GM12878 (cell line): ENCODE measurements around the gene KIF5C. TPM values are rescaled to one million over a fixed set of nuclear protein-coding genes. Genes with fewer than 3 reads are reported as not detected.

Source experiments
- ATAC-seq: fragments of 200-7000 bp; cut with Tn5 transposase; 3 replicates; pipeline ENCODE4 v1.9.1; 2020; ENCODE audit warnings: mild to moderate bottlenecking, moderate library complexity
- BruUV-seq: library from RNA; stranded (reverse); fragments of 400-500 nt; replicated peaks from 2 replicates; lab custom pipeline; 2021; lab: Mats Ljungman, UMichigan
- CTCF ChIA-PET: fragments of 300-600 bp; sonication (Branson Sonifier 250); formaldehyde crosslinking; extraction: SDS; loops from one replicate; lab custom pipeline; 2021; ENCODE audit warnings: inconsistent platforms; lab: Yijun Ruan, JAX
- POLR2A ChIA-PET: fragments of 350-600 bp; formaldehyde crosslinking; extraction: SDS; loops from one replicate; lab custom pipeline; 2021; ENCODE audit warnings: inconsistent platforms; lab: Charles Lee
- RAD21 ChIA-PET: fragments of 300-600 bp; sonication (Branson Sonifier 250); formaldehyde crosslinking; loops from one replicate; lab custom pipeline; 2023; ENCODE audit warnings: antibody characterized with exemption; ENCODE audit not compliant: unreplicated experiment; lab: Charles Lee
- SMC1A ChIA-PET: fragments of 300-600 bp; sonication (Branson Sonifier 250); formaldehyde crosslinking; loops from one replicate; lab custom pipeline; 2023; ENCODE audit not compliant: unreplicated experiment, uncharacterized antibody; lab: Charles Lee
- DNase-seq: peaks from one replicate; pipeline ENCODE4 v3.0.0-alpha.2; 2011; ENCODE audit warnings: low read depth, low spot score
- FAIRE-seq: peaks from 3 replicates; lab custom pipeline; 2011; peaks lifted over from hg19 to GRCh38; lab: Jason Lieb, UNC
- H2AFZ ChIP-seq: 2 replicates; pipeline ENCODE4 v1.6.0; 2011; ENCODE audit warnings: low read depth, low read length, control low read depth; ENCODE audit not compliant: control insufficient read depth
- H3K27ac ChIP-seq: 2 replicates; pipeline ENCODE4 v1.5.1; 2011; ENCODE audit warnings: control low read depth; ENCODE audit not compliant: control insufficient read depth, insufficient read depth
- H3K27me3 ChIP-seq, 2 experiments: replicated peaks in 1 of 2; 2 replicates each; pipeline versions ENCODE4 v1.6.0 to v1.6.1; 2011; ENCODE audit warnings: low read length in 1 of 2; ENCODE audit not compliant: control insufficient read depth in 2 of 2, insufficient read depth in 2 of 2
- H3K36me3 ChIP-seq, 2 experiments: 2 replicates each; pipeline ENCODE4 v1.5.1; 2011; ENCODE audit warnings: low read length in 1 of 2; ENCODE audit not compliant: control insufficient read depth in 2 of 2, insufficient read depth in 2 of 2
- H3K4me1 ChIP-seq: 2 replicates; pipeline ENCODE4 v1.6.1; 2011; ENCODE audit warnings: mild to moderate bottlenecking, low read length, moderate library complexity, mixed read lengths; ENCODE audit not compliant: control insufficient read depth, insufficient read depth
- H3K4me2 ChIP-seq: 2 replicates; pipeline ENCODE4 v1.6.0; 2011; ENCODE audit warnings: control low read depth; ENCODE audit not compliant: control insufficient read depth, insufficient read depth
- H3K4me3 ChIP-seq: fragments of 200-600 bp; sonication (generic); 2 replicates; pipeline ENCODE4 v1.5.1; 2016
- H3K79me2 ChIP-seq: 2 replicates; pipeline ENCODE4 v1.6.0; 2011; ENCODE audit warnings: low read length; ENCODE audit not compliant: control insufficient read depth, insufficient read depth
- H3K9ac ChIP-seq: 2 replicates; pipeline ENCODE4 v1.8.0; 2011; ENCODE audit warnings: low read length, control low read depth, mixed read lengths; ENCODE audit not compliant: control insufficient read depth, insufficient read depth
- H3K9me3 ChIP-seq: replicated peaks from 3 replicates; pipeline ENCODE4 v1.5.1; 2011; ENCODE audit warnings: mild to moderate bottlenecking, low read length; ENCODE audit not compliant: control insufficient read depth, insufficient read depth
- H4K20me1 ChIP-seq: 2 replicates; pipeline ENCODE4 v1.6.0; 2011; ENCODE audit not compliant: control insufficient read depth, insufficient read depth
- BCL11A ChIP-seq: IDR thresholded peaks from 2 replicates; pipeline ENCODE4 v1.6.1; 2011; ENCODE audit warnings: low read depth, low read length
- CBFB ChIP-seq: IDR thresholded peaks from 2 replicates; pipeline ENCODE4 v1.6.1; 2016; ENCODE audit warnings: antibody characterized with exemption, low read depth
- CHD1 ChIP-seq: IDR thresholded peaks from 2 replicates; pipeline ENCODE4 v1.6.1; 2012; ENCODE audit warnings: low read depth, low read length, improper control_type of control experiment
- CREB1 ChIP-seq: IDR thresholded peaks from 2 replicates; pipeline ENCODE4 v1.6.1; 2012; ENCODE audit warnings: low read depth, mild to moderate bottlenecking, inconsistent platforms
- EED ChIP-seq: sonication (generic); IDR thresholded peaks from 2 replicates; pipeline ENCODE4 v1.6.1; 2016; ENCODE audit warnings: antibody characterized with exemption, low read depth
- ELK1 ChIP-seq: IDR thresholded peaks from 2 replicates; pipeline ENCODE4 v1.6.1; 2012; ENCODE audit warnings: low read depth, low read length, improper control_type of control experiment
- ESRRA ChIP-seq: IDR thresholded peaks from 2 replicates; pipeline ENCODE4 v1.6.1; 2012; ENCODE audit warnings: mild to moderate bottlenecking, low read length, improper control_type of control experiment
- ETV6 ChIP-seq, 2 experiments: fragments of 450-650 bp in 1 of 2; IDR thresholded peaks in 1 of 2; conservative IDR thresholded peaks in 1 of 2; 2 replicates each; pipeline ENCODE4 v1.6.1; 2014; ENCODE audit warnings: antibody characterized with exemption in 1 of 2, borderline replicate concordance in 1 of 2, low read depth in 1 of 2, mild to moderate bottlenecking in 1 of 2, moderate library complexity in 1 of 2
- KAT2A ChIP-seq: conservative IDR thresholded peaks from 2 replicates; pipeline ENCODE4 v1.6.1; 2011; ENCODE audit warnings: low read depth, low read length; ENCODE audit not compliant: control insufficient read depth
- NR2C2 ChIP-seq: IDR thresholded peaks from 2 replicates; pipeline ENCODE4 v1.6.1; 2011; ENCODE audit warnings: borderline replicate concordance, low read depth; ENCODE audit not compliant: control insufficient read depth, insufficient read length
- NR2F1 ChIP-seq: fragments of 450-650 bp; conservative IDR thresholded peaks from 2 replicates; pipeline ENCODE4 v1.6.1; 2017; ENCODE audit warnings: mild to moderate bottlenecking
- POLR2A ChIP-seq: IDR thresholded peaks from 2 replicates; pipeline ENCODE4 v1.6.1; 2011; ENCODE audit warnings: low read depth, mild to moderate bottlenecking, low read length
- POLR2AphosphoS2 ChIP-seq: IDR thresholded peaks from 2 replicates; pipeline ENCODE4 v1.6.1; 2011; ENCODE audit warnings: low read depth, mild to moderate bottlenecking, low read length, improper control_type of control experiment, moderate library complexity
- RAD21 ChIP-seq: IDR thresholded peaks from 2 replicates; pipeline ENCODE4 v1.6.1; 2011; ENCODE audit warnings: mild to moderate bottlenecking, low read depth, low read length, moderate library complexity; ENCODE audit not compliant: insufficient read depth
- RUNX3 ChIP-seq: IDR thresholded peaks from 2 replicates; pipeline ENCODE4 v1.6.1; 2012; ENCODE audit warnings: low read length, inconsistent platforms
- SP1 ChIP-seq: IDR thresholded peaks from one replicate; pipeline ENCODE4 v1.6.1; 2011; ENCODE audit warnings: low read depth, low read length
- SREBF1 ChIP-seq: IDR thresholded peaks from 2 replicates; pipeline ENCODE4 v1.6.1; 2012; ENCODE audit warnings: mild to moderate bottlenecking, low read length
- TCF7 ChIP-seq: IDR thresholded peaks from 2 replicates; pipeline ENCODE4 v1.6.1; 2014; ENCODE audit warnings: antibody characterized with exemption, borderline replicate concordance
- ZBED1 ChIP-seq: IDR thresholded peaks from 2 replicates; pipeline ENCODE4 v1.6.1; 2016; ENCODE audit warnings: borderline replicate concordance
- ZNF24 ChIP-seq: fragments of 450-650 bp; IDR thresholded peaks from 2 replicates; pipeline ENCODE4 v1.6.1; 2017; ENCODE audit warnings: antibody characterized with exemption, mild to moderate bottlenecking
- WGBS: methylation state at CpG from one replicate; pipeline ENCODE4 v1.1.6; 2016; ENCODE audit warnings: low lambda C conversion rate; ENCODE audit not compliant: insufficient replicate concordance, insufficient coverage; ENCODE audit errors: missing lambda C conversion rate; 5-methylcytosine and 5-hydroxymethylcytosine counted together
- in situ Hi-C: fragments of 300-500 bp; cut with MboI; formaldehyde crosslinking; loops from 9 replicates; pipeline ENCODE4 v1.14.3; 2018; ENCODE audit warnings: mixed read lengths
- intact Hi-C: fragments of 100-400 bp; cut with micrococcal nuclease; formaldehyde crosslinking; loops from one replicate; pipeline ENCODE4 v1.14.2; 2022; ENCODE audit not compliant: unreplicated experiment
- polyA plus RNA-seq, 11 experiments: library from polyadenylated mRNA; depleted of rRNA in 4 of 11; unstranded in 6 of 11; stranded (reverse) in 5 of 11; fragments of >200 nt; fragmentation: Nextera tagmentation in 4 of 11; fragmentation: Illumina TruSeq in 1 of 11; extraction: Ambion mirVana in 4 of 11; extraction: Trizol in 1 of 11; gene quantifications; 1 replicate in 1 of 11; 2 replicates in 10 of 11; pipeline versions ENCODE4 v1.2.1 to v1.2.3, GENCODE V29; 2011 to 2016; ENCODE audit warnings: inconsistent platforms in 2 of 11, missing spikeins in 2 of 11, low read depth in 1 of 11
- total RNA-seq, 4 experiments: library from RNA; depleted of rRNA in 3 of 4; stranded (reverse); fragments of >200 nt in 3 of 4; fragmentation: Illumina TruSeq in 1 of 4; extraction: Trizol in 1 of 4; gene quantifications; 2 replicates each; pipeline versions ENCODE4 v1.2.1 to v1.2.3, GENCODE V29; 2013 to 2021
- TF ChIP-seq, protein P1 (sequence below): fragments of 450-650 bp; IDR thresholded peaks from 2 replicates; pipeline ENCODE4 v1.6.1; 2018; ENCODE audit warnings: mild to moderate bottlenecking, low read depth, moderate library complexity; ENCODE audit not compliant: partially characterized antibody
- TF ChIP-seq, protein P2 (sequence below): IDR thresholded peaks from 2 replicates; pipeline ENCODE4 v1.6.1; 2012; ENCODE audit warnings: low read length, inconsistent platforms

Gene KIF5C
- total and polyA plus RNA-seq, 10 of the 15 experiments (the other 5 are each of a cell fraction or from before 2014, with no cell fraction given) = 0.08 to 0.49 (median 0.24) TPM

GRCh38 chr2:149021271-149021719 is 146.3 kb downstream of the KIF5C start:
- Histone ChIP-seq H3K27me3 (no peaks in the 10 kb centered on the region), H3K27ac (peak overlapping the region; percentile 99), H2AFZ (no peak overlapping the region; the same call in 1 of the 2 replicates), H3K36me3 (no peaks in the 10 kb centered on the region), H3K4me3 (peak overlapping the region; percentile 4; the same call in 1 of the 2 replicates), H3K4me1 (peaks cover 51% of the 10 kb centered on the region), H3K79me2 (no peaks in the 10 kb centered on the region), H4K20me1 (no peaks in the 10 kb centered on the region), H3K4me2 (peak overlapping the region; percentile 95), H3K9ac (peak overlapping the region; percentile 74), H3K9me3 (no peaks in the 10 kb centered on the region)
- in situ Hi-C loops (no loop called here), intact Hi-C loops (loop anchor here (2.0 kb wide), 2 partner anchors 18 to 140 kb away; partner anchors contain the start of gene LYPD6B)
- peak; percentile 69 for ATAC-seq
- ChIA-PET CTCF (interaction anchor here (9.0 to 18.7 kb wide), 2 partner anchors 13 to 541 kb away, joined by 166 to 508 read pairs; partner anchors contain the start of gene LYPD6B), RAD21 (interaction anchor here (0.7 to 7.4 kb wide), 7 partner anchors 9 to 565 kb away, joined by 3 to 107 read pairs (median 3); partner anchors contain the start of gene LYPD6B), SMC1A (interaction anchor here (5.2 to 14.0 kb wide), 2 partner anchors 14 to 541 kb away, joined by 84 to 327 read pairs; partner anchors contain the start of gene LYPD6B), POLR2A (interaction anchor here (0.9 to 1.0 kb wide), 2 partner anchors 8 to 12 kb away, joined by 3 to 5 read pairs; no protein-coding TSS in a partner anchor)
- 0% methylated on average over 5 of the region's 5 CpGs for WGBS
- peak; percentile 75 for DNase-seq
- FAIRE-seq = no peak
- no TSS peak for BruUV-seq
- TF ChIP-seq POLR2AphosphoS2 (no peak), BCL11A (peak; percentile 53; the same call in 1 of the 2 replicates), EED (peak; percentile 71; the same call in 1 of the 2 replicates), CREB1 (peak; percentile 40; the same call in 1 of the 2 replicates), SREBF1 (peak; percentile 72), ZBED1 (no peak), KAT2A (no peak), SP1 (no peak), ZNF24 (no peak), NR2F1 (peak; percentile 46; the same call in 1 of the 2 replicates), POLR2A (no peak), ESRRA (no peak), NR2C2 (no peak), RUNX3 (peak; percentile 77), ETV6 (conservative IDR thresholded peaks at IDR 0.05 in 1 of 2, IDR thresholded peaks at IDR 0.05 in 1 of 2; ENCODE audit: borderline replicate concordance in 1 of 2, low read depth in 1 of 2) (no peak), CHD1 (no peak), TCF7 (no peak), ELK1 (no peak), CBFB (no peak), RAD21 (no peak)
- TF ChIP-seq, protein P1, sequence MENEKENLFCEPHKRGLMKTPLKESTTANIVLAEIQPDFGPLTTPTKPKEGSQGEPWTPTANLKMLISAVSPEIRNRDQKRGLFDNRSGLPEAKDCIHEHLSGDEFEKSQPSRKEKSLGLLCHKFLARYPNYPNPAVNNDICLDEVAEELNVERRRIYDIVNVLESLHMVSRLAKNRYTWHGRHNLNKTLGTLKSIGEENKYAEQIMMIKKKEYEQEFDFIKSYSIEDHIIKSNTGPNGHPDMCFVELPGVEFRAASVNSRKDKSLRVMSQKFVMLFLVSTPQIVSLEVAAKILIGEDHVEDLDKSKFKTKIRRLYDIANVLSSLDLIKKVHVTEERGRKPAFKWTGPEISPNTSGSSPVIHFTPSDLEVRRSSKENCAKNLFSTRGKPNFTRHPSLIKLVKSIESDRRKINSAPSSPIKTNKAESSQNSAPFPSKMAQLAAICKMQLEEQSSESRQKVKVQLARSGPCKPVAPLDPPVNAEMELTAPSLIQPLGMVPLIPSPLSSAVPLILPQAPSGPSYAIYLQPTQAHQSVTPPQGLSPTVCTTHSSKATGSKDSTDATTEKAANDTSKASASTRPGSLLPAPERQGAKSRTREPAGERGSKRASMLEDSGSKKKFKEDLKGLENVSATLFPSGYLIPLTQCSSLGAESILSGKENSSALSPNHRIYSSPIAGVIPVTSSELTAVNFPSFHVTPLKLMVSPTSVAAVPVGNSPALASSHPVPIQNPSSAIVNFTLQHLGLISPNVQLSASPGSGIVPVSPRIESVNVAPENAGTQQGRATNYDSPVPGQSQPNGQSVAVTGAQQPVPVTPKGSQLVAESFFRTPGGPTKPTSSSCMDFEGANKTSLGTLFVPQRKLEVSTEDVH = peak; percentile 15
- TF ChIP-seq, protein P2, sequence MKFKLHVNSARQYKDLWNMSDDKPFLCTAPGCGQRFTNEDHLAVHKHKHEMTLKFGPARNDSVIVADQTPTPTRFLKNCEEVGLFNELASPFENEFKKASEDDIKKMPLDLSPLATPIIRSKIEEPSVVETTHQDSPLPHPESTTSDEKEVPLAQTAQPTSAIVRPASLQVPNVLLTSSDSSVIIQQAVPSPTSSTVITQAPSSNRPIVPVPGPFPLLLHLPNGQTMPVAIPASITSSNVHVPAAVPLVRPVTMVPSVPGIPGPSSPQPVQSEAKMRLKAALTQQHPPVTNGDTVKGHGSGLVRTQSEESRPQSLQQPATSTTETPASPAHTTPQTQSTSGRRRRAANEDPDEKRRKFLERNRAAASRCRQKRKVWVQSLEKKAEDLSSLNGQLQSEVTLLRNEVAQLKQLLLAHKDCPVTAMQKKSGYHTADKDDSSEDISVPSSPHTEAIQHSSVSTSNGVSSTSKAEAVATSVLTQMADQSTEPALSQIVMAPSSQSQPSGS = peak; percentile 92
